A673 (cell line): ENCODE data around the gene ELK3. TPM values are rescaled to one million over a fixed set of nuclear protein-coding genes. Genes with fewer than 3 reads are reported as not detected.

Source experiments
- BruUV-seq: library from RNA; stranded (reverse); fragments of 400-500 nt; replicated peaks from 2 replicates; lab custom pipeline; 2021; lab: Mats Ljungman, UMichigan
- CTCF ChIA-PET: fragments of 300-600 bp; sonication (Branson Sonifier 250); formaldehyde crosslinking; loops from one replicate; lab custom pipeline; 2022; ENCODE audit warnings: antibody characterized with exemption; lab: Charles Lee
- POLR2A ChIA-PET: fragments of 300-600 bp; sonication (Branson Sonifier 250); formaldehyde crosslinking; loops from one replicate; lab custom pipeline; 2022; ENCODE audit warnings: antibody characterized with exemption; ENCODE audit not compliant: low non-redundant PET; lab: Charles Lee
- DNase-seq: peaks from one replicate; pipeline ENCODE4 v3.0.0-alpha.2; 2015; ENCODE audit warnings: low spot score
- H3K27ac ChIP-seq: fragments of 200-600 bp; sonication (generic); 2 replicates; pipeline ENCODE4 v1.5.1; 2016; ENCODE audit warnings: mixed run types, low read depth, mild to moderate bottlenecking, mixed read lengths, antibody characterized with exemption, low read length; ENCODE audit not compliant: poor library complexity, severe bottlenecking
- H3K27me3 ChIP-seq: fragments of 200-600 bp; sonication (generic); replicated peaks from 2 replicates; pipeline ENCODE4 v1.6.1; 2017; ENCODE audit warnings: mixed run types, low read depth, mild to moderate bottlenecking, mixed read lengths, antibody characterized with exemption, low read length; ENCODE audit not compliant: insufficient read depth, poor library complexity
- H3K36me3 ChIP-seq: fragments of 200-600 bp; sonication (generic); 2 replicates; pipeline ENCODE4 v1.6.1; 2016; ENCODE audit warnings: mixed run types, mild to moderate bottlenecking, mixed read lengths, antibody characterized with exemption, low read length; ENCODE audit not compliant: insufficient read depth, poor library complexity, severe bottlenecking
- H3K4me1 ChIP-seq: fragments of 200-600 bp; sonication (generic); 2 replicates; pipeline ENCODE4 v1.6.1; 2017; ENCODE audit warnings: mixed run types, mild to moderate bottlenecking, mixed read lengths, antibody characterized with exemption, low read length; ENCODE audit not compliant: insufficient read depth, poor library complexity, severe bottlenecking
- H3K4me3 ChIP-seq: fragments of 200-600 bp; sonication (generic); 2 replicates; pipeline ENCODE4 v1.5.1; 2016; ENCODE audit warnings: low read depth, mixed run types, mild to moderate bottlenecking, mixed read lengths, low read length; ENCODE audit not compliant: poor library complexity, severe bottlenecking
- H3K9me3 ChIP-seq: fragments of 200-600 bp; sonication (generic); 2 replicates; pipeline ENCODE4 v1.6.1; 2016; ENCODE audit warnings: mixed run types, low read depth, mild to moderate bottlenecking, mixed read lengths, antibody characterized with exemption, low read length; ENCODE audit not compliant: poor library complexity, severe bottlenecking
- CTCF ChIP-seq: fragments of 300-800, 200-600 bp; sonication (generic); conservative IDR thresholded peaks from 2 replicates; pipeline ENCODE4 v1.5.1; 2017; ENCODE audit warnings: low read depth, mild to moderate bottlenecking, antibody characterized with exemption, low read length, moderate library complexity, mixed read lengths
- EZH2 ChIP-seq: fragments of 200-600 bp; sonication (generic); IDR thresholded peaks from 2 replicates; pipeline ENCODE4 v1.6.1; 2017; ENCODE audit warnings: borderline replicate concordance, low read depth, mild to moderate bottlenecking, mixed read lengths, antibody characterized with exemption, low read length; ENCODE audit not compliant: poor library complexity, severe bottlenecking
- intact Hi-C: fragments of 100-400 bp; cut with micrococcal nuclease; formaldehyde crosslinking; loops from one replicate; pipeline ENCODE4 v1.10.0; 2022; ENCODE audit not compliant: unreplicated experiment
- total RNA-seq: library from RNA; stranded (reverse); gene quantifications from 2 replicates; pipeline ENCODE4 v1.2.3, GENCODE V29; 2021

Gene ELK3
- total RNA-seq, 1 experiment from 2014 or later, result 62.1 TPM

GRCh38 chr12:96241846-96242256 lies 47.7 kb downstream of the ELK3 start:
- Histone ChIP-seq H3K9me3 (no peaks in the 10 kb centered on the region), H3K27ac (no peak overlapping the region), H3K27me3 (no peaks in the 10 kb centered on the region), H3K4me3 (no peak overlapping the region), H3K4me1 (peaks cover 15% of the 10 kb centered on the region), H3K36me3 (no peaks in the 10 kb centered on the region)
- intact Hi-C loops, result no loop called here
- BruUV-seq, result no TSS peak
- no peak for DNase-seq
- TF ChIP-seq EZH2 (no peak), CTCF (no peak)
- ChIA-PET POLR2A (no interaction called here), CTCF (no interaction called here)

DNA sequence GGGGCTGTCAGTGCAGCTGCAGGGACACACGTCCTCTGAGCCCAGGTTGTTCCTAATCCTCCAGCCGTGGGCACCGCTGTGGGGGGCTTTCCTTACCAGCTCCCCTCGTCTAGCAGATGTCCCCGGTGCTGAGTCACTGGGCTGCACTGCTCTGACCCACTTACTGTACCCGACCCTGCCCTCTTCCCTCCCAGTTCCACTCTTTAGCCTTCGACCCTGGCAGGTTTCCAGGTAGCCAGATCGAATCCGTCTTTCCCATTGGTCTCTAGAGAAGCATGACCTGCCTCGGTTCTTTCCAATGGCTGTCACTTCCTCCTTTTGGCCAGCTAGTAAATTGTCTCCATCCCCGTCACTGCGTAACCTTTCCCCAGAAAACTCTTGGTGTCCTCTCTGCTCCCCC lies 48.4 kb downstream of the ELK3 start:
- Histone ChIP-seq H3K9me3 (no peaks in the 10 kb centered on the region), H3K27ac (no peak overlapping the region), H3K4me1 (peaks cover 15% of the 10 kb centered on the region), H3K4me3 (no peak overlapping the region), H3K36me3 (peaks cover 5% of the 10 kb centered on the region), H3K27me3 (no peaks in the 10 kb centered on the region)
- DNase-seq, result no peak
- TF ChIP-seq CTCF, result no peak
- ChIA-PET CTCF (no interaction called here), POLR2A (no interaction called here)
- no TSS peak for BruUV-seq
- intact Hi-C loops, result no loop called here

- POLR2A ChIA-PET, result no interaction called here
- H3K36me3 ChIP-seq, result peaks cover 22% of the 10 kb centered on the region
Measured at GRCh38 chr12:96244826-96245225, 50.7 kb downstream of the ELK3 start.

More at GRCh38 chr12:96244826-96245225, 50.7 kb downstream of the ELK3 start:
- no peak overlapping the region for H3K27ac ChIP-seq
- H3K4me1 ChIP-seq, result peaks cover 8% of the 10 kb centered on the region
- intact Hi-C loops, result no loop called here
- CTCF ChIA-PET, result no interaction called here
- BruUV-seq, result no TSS peak
- no peak overlapping the region for H3K4me3 ChIP-seq
- TF ChIP-seq EZH2 (no peak), CTCF (no peak)
- DNase-seq, result no peak
- H3K27me3 ChIP-seq, result no peaks in the 10 kb centered on the region
- H3K9me3 ChIP-seq, result no peaks in the 10 kb centered on the region
